CD8-positive, alpha-beta memory T cell (primary cell): ENCODE data around the gene PWWP3B. TPM values are rescaled to one million over a fixed set of nuclear protein-coding genes. Genes with fewer than 3 reads are reported as not detected.

Source experiments
- CTCF ChIA-PET: fragments of 350-600 bp; sonication (Branson Sonifier 250); formaldehyde crosslinking; loops from one replicate; lab custom pipeline; 2021; ENCODE audit warnings: antibody characterized with exemption; lab: Charles Lee
- POLR2A ChIA-PET: fragments of 350-600 bp; sonication (Branson Sonifier 250); formaldehyde crosslinking; loops from one replicate; lab custom pipeline; 2021; ENCODE audit warnings: antibody characterized with exemption; lab: Charles Lee
- DNase-seq, 5 donors: peaks; one replicate each; pipeline versions ENCODE4 v3.0.0 to v3.0.0-alpha.2; 2020 to 2022; ENCODE audit warnings: mixed read lengths in 1 of 5
- H3K27ac ChIP-seq: one replicate; pipeline ENCODE4 v1.7.0; 2013; ENCODE audit warnings: low read depth, mild to moderate bottlenecking, low read length, moderate library complexity
- H3K27me3 ChIP-seq: 2 replicates; pipeline ENCODE4 v1.7.0; 2013; ENCODE audit warnings: low read length, mild to moderate bottlenecking; ENCODE audit not compliant: insufficient read depth, poor library complexity, severe bottlenecking
- H3K36me3 ChIP-seq: 2 replicates; pipeline ENCODE4 v1.7.0; 2013; ENCODE audit warnings: mild to moderate bottlenecking, low read length, moderate library complexity; ENCODE audit not compliant: insufficient read depth
- H3K4me1 ChIP-seq: 2 replicates; pipeline ENCODE4 v1.7.0; 2013; ENCODE audit warnings: mild to moderate bottlenecking, low read length, moderate library complexity; ENCODE audit not compliant: insufficient read depth
- H3K4me3 ChIP-seq: 2 replicates; pipeline ENCODE4 v1.7.0; 2013; ENCODE audit warnings: mild to moderate bottlenecking, low read length
- H3K9me3 ChIP-seq: 2 replicates; pipeline ENCODE4 v1.7.0; 2013; ENCODE audit warnings: mild to moderate bottlenecking, low read length
- H3K27ac Mint-ChIP-seq, 8 donors: one replicate each; pipeline ENCODE4 v1.8.0; 2020 to 2021; ENCODE audit warnings: mixed read lengths in 8 of 8, mild to moderate bottlenecking in 6 of 8, inconsistent platforms in 3 of 8, moderate library complexity in 3 of 8
- H3K27me3 Mint-ChIP-seq, 2 donors: one replicate each; pipeline ENCODE4 v1.8.0; 2020 to 2021; ENCODE audit warnings: mixed read lengths in 2 of 2, mild to moderate bottlenecking in 1 of 2, moderate library complexity in 1 of 2
- H3K36me3 Mint-ChIP-seq, 3 donors: one replicate each; pipeline ENCODE4 v1.8.0; 2020 to 2021; ENCODE audit warnings: mixed read lengths in 3 of 3, inconsistent platforms in 1 of 3, mild to moderate bottlenecking in 1 of 3
- H3K4me1 Mint-ChIP-seq, 3 donors: one replicate each; pipeline ENCODE4 v1.8.0; 2020 to 2021; ENCODE audit warnings: mixed read lengths in 3 of 3, inconsistent platforms in 1 of 3, mild to moderate bottlenecking in 1 of 3
- H3K4me3 Mint-ChIP-seq, 7 donors: one replicate each; pipeline ENCODE4 v1.8.0; 2020 to 2021; ENCODE audit warnings: mixed read lengths in 7 of 7, mild to moderate bottlenecking in 6 of 7, moderate library complexity in 4 of 7, inconsistent platforms in 2 of 7
- H3K9me3 Mint-ChIP-seq, 5 donors: one replicate each; pipeline ENCODE4 v1.8.0; 2020 to 2022; ENCODE audit warnings: mixed read lengths in 5 of 5, mild to moderate bottlenecking in 3 of 5, moderate library complexity in 2 of 5, inconsistent platforms in 1 of 5
- polyA plus RNA-seq: library from polyadenylated mRNA; unstranded; fragments of 300-500 nt; fragmentation: Illumina TruSeq; gene quantifications from one replicate; pipeline ENCODE4 v1.2.3, GENCODE V29; 2021
- total RNA-seq, 2 experiments: library from RNA; stranded (reverse); gene quantifications; one replicate each; pipeline ENCODE4 v1.2.3, GENCODE V29; 2021

The PWWP3B gene
- total RNA-seq: not detected
- polyA plus RNA-seq: not detected

- no peak for DNase-seq
- no peaks in the 10 kb centered on the region for H3K36me3 Mint-ChIP-seq
- no peak within 1 kb of the TSS for H3K4me3 ChIP-seq
- H3K27me3 Mint-ChIP-seq: no peaks in the 10 kb centered on the region
- H3K27me3 ChIP-seq: no peaks in the 10 kb centered on the region
- H3K9me3 ChIP-seq: no peaks in the 10 kb centered on the region
- H3K27ac ChIP-seq: no peak within 1 kb of the TSS
- no peaks in the 10 kb centered on the region for H3K4me1 ChIP-seq
- no peak within 1 kb of the TSS for H3K4me3 Mint-ChIP-seq
- H3K36me3 ChIP-seq: no peaks in the 10 kb centered on the region
- ChIA-PET CTCF (no interaction called here), POLR2A (no interaction called here)
- H3K27ac Mint-ChIP-seq: no peak within 1 kb of the TSS
- no peaks in the 10 kb centered on the region for H3K4me1 Mint-ChIP-seq
- H3K9me3 Mint-ChIP-seq: no peaks in the 10 kb centered on the region
These were observed at the start of gene PWWP3B for GRCh38 chrX:106168107-106168506. Gene PWWP3B (plus strand): TSS chrX:106168305. CDS start chrX:106205433, 37,128 bp downstream.

GRCh38 chrX:106139048-106139447, 29.1 kb upstream of the PWWP3B start:
- Histone ChIP-seq H3K9me3 (no peaks in the 10 kb centered on the region), H3K36me3 (no peaks in the 10 kb centered on the region), H3K4me3 (no peak overlapping the region), H3K27me3 (no peaks in the 10 kb centered on the region), H3K27ac (no peak overlapping the region), H3K4me1 (no peaks in the 10 kb centered on the region)
- H3K9me3 Mint-ChIP-seq: peaks cover 0 to 2% (median 0%) of the 10 kb centered on the region in 5 donors
- ChIA-PET CTCF (no interaction called here), POLR2A (no interaction called here)
- no peaks in the 10 kb centered on the region for H3K36me3 Mint-ChIP-seq
- DNase-seq: no peak
- no peaks in the 10 kb centered on the region for H3K4me1 Mint-ChIP-seq
- peaks cover 0 to 3% of the 10 kb centered on the region in 2 donors for H3K27me3 Mint-ChIP-seq
- peak overlapping the region in 1 of 7 donors; percentile 28 for H3K4me3 Mint-ChIP-seq
- H3K27ac Mint-ChIP-seq: no peak overlapping the region

GRCh38 chrX:106144755-106145639, 23.1 kb upstream of the PWWP3B start:
- Histone ChIP-seq H3K4me3 (no peak overlapping the region), H3K9me3 (no peaks in the 10 kb centered on the region), H3K27me3 (no peaks in the 10 kb centered on the region), H3K36me3 (no peaks in the 10 kb centered on the region), H3K4me1 (no peaks in the 10 kb centered on the region), H3K27ac (no peak overlapping the region)
- H3K27ac Mint-ChIP-seq: no peak overlapping the region
- no peak overlapping the region for H3K4me3 Mint-ChIP-seq
- ChIA-PET CTCF (no interaction called here), POLR2A (no interaction called here)
- H3K27me3 Mint-ChIP-seq: no peaks in the 10 kb centered on the region
- no peak for DNase-seq
- peaks cover 0 to 4% (median 0%) of the 10 kb centered on the region in 5 donors for H3K9me3 Mint-ChIP-seq
- H3K36me3 Mint-ChIP-seq: no peaks in the 10 kb centered on the region
- no peaks in the 10 kb centered on the region for H3K4me1 Mint-ChIP-seq

- CTCF ChIA-PET: no interaction called here
- Histone ChIP-seq H3K27ac (no peak overlapping the region), H3K4me3 (no peak overlapping the region), H3K27me3 (no peaks in the 10 kb centered on the region), H3K36me3 (no peaks in the 10 kb centered on the region), H3K9me3 (no peaks in the 10 kb centered on the region), H3K4me1 (no peaks in the 10 kb centered on the region)
- H3K27me3 Mint-ChIP-seq: peaks cover 0 to 2% of the 10 kb centered on the region in 2 donors
- no peak overlapping the region for H3K4me3 Mint-ChIP-seq
- H3K9me3 Mint-ChIP-seq: peaks cover 0 to 8% (median 0%) of the 10 kb centered on the region in 5 donors
- H3K36me3 Mint-ChIP-seq: no peaks in the 10 kb centered on the region
- no peaks in the 10 kb centered on the region for H3K4me1 Mint-ChIP-seq
- H3K27ac Mint-ChIP-seq: no peak overlapping the region
- POLR2A ChIA-PET: no interaction called here
- DNase-seq: no peak
These were observed 17.4 kb upstream of the PWWP3B start for GRCh38 chrX:106150701-106151100.

GRCh38 chrX:106159861-106160282, 8.2 kb upstream of the PWWP3B start:
- H3K4me3 ChIP-seq: no peak overlapping the region
- ChIA-PET POLR2A (no interaction called here), CTCF (no interaction called here)
- no peaks in the 10 kb centered on the region for H3K4me1 ChIP-seq
- no peaks in the 10 kb centered on the region for H3K9me3 ChIP-seq
- H3K27ac Mint-ChIP-seq: no peak overlapping the region
- H3K4me3 Mint-ChIP-seq: no peak overlapping the region
- H3K27me3 Mint-ChIP-seq: peaks cover 0 to 8% of the 10 kb centered on the region in 2 donors
- no peak overlapping the region for H3K27ac ChIP-seq
- H3K4me1 Mint-ChIP-seq: no peaks in the 10 kb centered on the region
- H3K36me3 Mint-ChIP-seq: no peaks in the 10 kb centered on the region
- no peaks in the 10 kb centered on the region for H3K36me3 ChIP-seq
- H3K9me3 Mint-ChIP-seq: no peaks in the 10 kb centered on the region
- H3K27me3 ChIP-seq: no peaks in the 10 kb centered on the region
- no peak for DNase-seq

- Mint-ChIP-seq H3K36me3 (no peaks in the 10 kb centered on the region), H3K27me3 (no peaks in the 10 kb centered on the region), H3K4me1 (no peaks in the 10 kb centered on the region), H3K4me3 (no peak overlapping the region), H3K27ac (no peak overlapping the region), H3K9me3 (no peaks in the 10 kb centered on the region)
- Histone ChIP-seq H3K27ac (no peak overlapping the region), H3K27me3 (no peaks in the 10 kb centered on the region), H3K4me1 (no peaks in the 10 kb centered on the region), H3K36me3 (no peaks in the 10 kb centered on the region), H3K9me3 (no peaks in the 10 kb centered on the region), H3K4me3 (no peak overlapping the region)
- ChIA-PET CTCF (no interaction called here), POLR2A (no interaction called here)
- no peak for DNase-seq
These were observed 2.2 kb downstream of the PWWP3B start for GRCh38 chrX:106170318-106170717.

- POLR2A ChIA-PET: no interaction called here
- Mint-ChIP-seq H3K9me3 (no peaks in the 10 kb centered on the region), H3K27me3 (no peaks in the 10 kb centered on the region), H3K27ac (no peak overlapping the region), H3K4me1 (no peaks in the 10 kb centered on the region), H3K4me3 (no peak overlapping the region), H3K36me3 (no peaks in the 10 kb centered on the region)
- no peaks in the 10 kb centered on the region for H3K9me3 ChIP-seq
- H3K27ac ChIP-seq: no peak overlapping the region
- no peaks in the 10 kb centered on the region for H3K4me1 ChIP-seq
- CTCF ChIA-PET: no interaction called here
- H3K4me3 ChIP-seq: no peak overlapping the region
- H3K36me3 ChIP-seq: no peaks in the 10 kb centered on the region
- H3K27me3 ChIP-seq: no peaks in the 10 kb centered on the region
- no peak for DNase-seq
These were observed 3.3 kb downstream of the PWWP3B start for GRCh38 chrX:106171293-106171820.

- no peaks in the 10 kb centered on the region for H3K9me3 ChIP-seq
- no peak overlapping the region for H3K4me3 ChIP-seq
- no peak overlapping the region for H3K27ac ChIP-seq
- no peak overlapping the region for H3K4me3 Mint-ChIP-seq
- H3K36me3 ChIP-seq: no peaks in the 10 kb centered on the region
- no peaks in the 10 kb centered on the region for H3K4me1 ChIP-seq
- H3K27me3 Mint-ChIP-seq: peaks cover 0 to 3% of the 10 kb centered on the region in 2 donors
- POLR2A ChIA-PET: no interaction called here
- CTCF ChIA-PET: no interaction called here
- no peaks in the 10 kb centered on the region for H3K4me1 Mint-ChIP-seq
- no peak for DNase-seq
- no peak overlapping the region for H3K27ac Mint-ChIP-seq
- H3K36me3 Mint-ChIP-seq: no peaks in the 10 kb centered on the region
- no peaks in the 10 kb centered on the region for H3K27me3 ChIP-seq
- H3K9me3 Mint-ChIP-seq: peaks cover 0 to 4% (median 0%) of the 10 kb centered on the region in 5 donors
These were observed 9.2 kb downstream of the PWWP3B start for GRCh38 chrX:106177106-106177981.
